BLaER1 treated with 17β-estradiol and CSF1 and Interleukin-3, amounts not matched to agents 10 nM and 100 nM (cell line): ENCODE data around the gene ILF2.
"Not testable (repeated sequence)": the region's sequence is repeated elsewhere in the genome, so short reads cannot be mapped to it uniquely, and the experiment has no call there.

Experiments
- H3K27ac ChIP-seq, 11 experiments: shearing (Covaris generic); formaldehyde crosslinking; 2 replicates each; pipeline ENCODE4 v1.8.1; 2022
- H3K27me3 ChIP-seq, 11 experiments: shearing (Covaris generic); formaldehyde crosslinking; 2 replicates each; pipeline ENCODE4 v1.8.1; 2022
- H3K36me3 ChIP-seq, 11 experiments: shearing (Covaris generic); formaldehyde crosslinking; 2 replicates each; pipeline ENCODE4 v1.8.1; 2022
- H3K4me1 ChIP-seq, 10 experiments: shearing (Covaris generic); formaldehyde crosslinking; 2 replicates each; pipeline ENCODE4 v1.8.1; 2022
- H3K4me2 ChIP-seq, 11 experiments: shearing (Covaris generic); formaldehyde crosslinking; 2 replicates each; pipeline ENCODE4 v1.8.1; 2022
- H3K4me3 ChIP-seq, 10 experiments: shearing (Covaris generic); formaldehyde crosslinking; 2 replicates each; pipeline ENCODE4 v1.8.1; 2022
- H3K9ac ChIP-seq, 11 experiments: shearing (Covaris generic); formaldehyde crosslinking; 2 replicates each; pipeline ENCODE4 v1.8.1; 2022
- H3K9me3 ChIP-seq, 11 experiments: shearing (Covaris generic); formaldehyde crosslinking; replicated peaks in 1 of 11; 2 replicates each; pipeline ENCODE4 v1.8.1; 2022
- H4K20me1 ChIP-seq, 11 experiments: shearing (Covaris generic); formaldehyde crosslinking; 2 replicates each; pipeline ENCODE4 v1.8.1; 2022
- Cebpa-rat ChIP-seq, 11 experiments: shearing (Covaris generic); IDR thresholded peaks; 2 replicates each; pipeline ENCODE4 v1.8.1; 2022

The ILF2 gene

DNA sequence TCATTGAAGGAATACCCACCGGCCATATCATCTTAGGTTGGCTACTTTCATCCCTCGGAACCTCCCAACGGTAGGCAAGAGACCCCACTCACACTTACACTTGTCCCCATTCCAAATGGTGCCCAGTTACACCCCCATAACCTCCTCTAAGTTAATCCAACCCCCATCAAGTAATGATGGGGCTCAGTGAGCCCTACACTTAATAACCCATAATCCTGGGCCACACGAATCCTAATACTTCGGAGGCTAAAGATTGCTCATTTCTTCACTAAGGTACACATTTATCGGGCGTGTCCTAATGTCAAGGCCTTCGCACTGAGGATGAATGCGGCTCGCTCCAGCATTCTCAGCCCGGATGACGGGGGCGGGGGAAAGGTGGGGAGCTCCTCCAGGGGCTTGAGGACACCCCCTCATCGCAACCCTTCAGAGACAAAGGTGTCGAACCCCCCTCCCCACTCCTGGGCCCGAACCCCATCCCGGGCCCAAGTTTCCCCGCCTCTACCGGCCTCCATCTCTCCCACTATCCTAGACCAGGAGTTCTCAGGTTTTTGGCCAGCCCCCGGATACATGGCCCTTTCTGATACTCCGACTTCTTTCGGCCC is 435 bp downstream of the ILF2 start:
- H3K9ac ChIP-seq: peak overlapping the region; percentile 91 to 98 (median 95)
- peak overlapping the region; percentile 82 to 98 (median 92) for H3K4me3 ChIP-seq
- H4K20me1 ChIP-seq: peaks cover 0 to 52% (median 41%) of the 10 kb centered on the region in 11 experiments; a peak in 16 of 22 replicates
- peaks cover 43 to 49% (median 48%) of the 10 kb centered on the region in 11 experiments for H3K36me3 ChIP-seq
- H3K27me3 ChIP-seq: no peaks in the 10 kb centered on the region
- H3K4me1 ChIP-seq: peaks cover 21 to 40% (median 28%) of the 10 kb centered on the region in 10 experiments
- H3K27ac ChIP-seq: peak overlapping the region; percentile 67 to 98 (median 95); a peak in 21 of 22 replicates
- H3K9me3 ChIP-seq: no peaks in the 10 kb centered on the region
- no peak for TF ChIP-seq Cebpa-rat (IDR thresholded peaks at IDR 0.05)
- H3K4me2 ChIP-seq: peak overlapping the region; percentile 90 to 100 (median 94)

DNA sequence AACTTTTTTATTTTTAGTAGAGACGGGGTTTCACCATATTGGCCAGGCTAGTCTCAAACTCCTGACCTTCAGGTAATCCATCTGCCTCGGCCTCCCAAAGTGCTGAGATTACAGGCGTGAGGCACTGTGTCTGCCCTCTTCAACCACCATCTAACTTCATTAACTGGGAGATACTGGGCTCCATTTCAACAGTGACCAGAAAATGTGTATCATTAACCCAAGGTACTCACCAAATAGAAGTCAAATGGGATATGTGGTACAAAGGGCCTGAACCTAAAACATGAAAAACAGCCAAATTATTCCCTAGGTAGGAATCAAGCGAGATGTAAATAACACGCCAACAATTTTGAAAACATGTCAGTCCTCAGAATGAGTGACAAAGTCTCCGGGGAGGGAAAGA is 1.2 kb downstream of the ILF2 start:
- Histone ChIP-seq H3K27ac (peak overlapping the region in 10 of 11 experiments; percentile 84 to 98 (median 96); a peak in 18 of 22 replicates), H3K9me3 (no peaks in the 10 kb centered on the region), H3K4me3 (peak overlapping the region; percentile 82 to 98 (median 92)), H3K27me3 (no peaks in the 10 kb centered on the region), H3K4me1 (peaks cover 21 to 41% (median 28%) of the 10 kb centered on the region in 10 experiments), H3K36me3 (peaks cover 51 to 56% (median 56%) of the 10 kb centered on the region in 11 experiments), H3K9ac (peak overlapping the region; percentile 91 to 98 (median 95)), H4K20me1 (peaks cover 0 to 60% (median 48%) of the 10 kb centered on the region in 11 experiments; a peak in 17 of 22 replicates), H3K4me2 (peak overlapping the region; percentile 90 to 100 (median 94))
- no peak for TF ChIP-seq Cebpa-rat (IDR thresholded peaks at IDR 0.05)

DNA sequence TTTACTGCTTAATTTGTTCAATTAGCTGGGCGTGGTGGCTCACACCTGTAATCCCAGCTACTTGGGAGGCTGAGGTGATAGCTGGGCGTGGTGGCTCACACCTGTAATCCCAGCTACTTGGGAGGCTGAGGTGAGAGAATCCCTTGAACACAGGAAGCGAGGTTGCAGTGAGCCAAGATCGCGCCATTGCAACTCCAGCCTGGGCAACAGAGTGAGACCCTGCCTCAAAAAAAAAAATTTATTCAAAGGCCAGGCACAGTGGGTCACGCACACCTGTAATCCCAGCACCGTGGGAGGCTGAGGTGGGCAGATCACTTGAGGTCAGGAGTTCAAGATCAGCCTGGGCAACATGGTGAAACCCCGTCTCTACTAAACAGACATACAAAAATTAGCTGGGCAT is 2.1 kb downstream of the ILF2 start:
- peaks cover 60 to 66% (median 65%) of the 10 kb centered on the region in 11 experiments for H3K36me3 ChIP-seq
- H3K27ac ChIP-seq, H3K9me3 ChIP-seq, H3K27me3 ChIP-seq: not testable (repeated sequence)
- H3K9ac ChIP-seq: peak overlapping the region in 10 of 11 experiments; percentile 38 to 98 (median 94); a peak in 14 of 22 replicates
- peak overlapping the region; percentile 90 to 100 (median 94) for H3K4me2 ChIP-seq
- H4K20me1 ChIP-seq: peaks cover 0 to 67% (median 57%) of the 10 kb centered on the region in 11 experiments; a peak in 17 of 22 replicates
- peak overlapping the region in 8 of 10 experiments; percentile 82 to 98 (median 92); a peak in 15 of 20 replicates for H3K4me3 ChIP-seq
- H3K4me1 ChIP-seq: peaks cover 18 to 50% (median 27%) of the 10 kb centered on the region in 10 experiments

DNA sequence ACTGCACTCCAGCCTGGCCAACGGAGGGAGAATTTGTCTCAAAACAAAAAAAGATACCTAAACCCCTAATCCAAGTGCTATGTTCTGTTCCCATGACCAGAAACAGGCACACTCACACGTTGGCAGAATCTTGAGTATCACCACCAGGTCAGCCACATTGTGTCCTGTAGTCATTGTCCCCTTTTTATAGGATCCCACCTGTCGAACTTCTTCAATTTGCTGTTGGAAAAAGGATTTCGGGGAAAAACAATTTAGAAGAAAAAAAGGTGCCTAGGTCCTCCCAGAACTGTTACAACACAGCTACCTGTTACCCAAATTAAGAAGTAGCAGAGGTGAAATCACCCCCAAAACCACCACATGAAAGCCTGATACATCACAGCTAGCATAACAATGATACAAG is 3.4 kb downstream of the ILF2 start:
- no peaks in the 10 kb centered on the region for H3K27me3 ChIP-seq
- no peaks in the 10 kb centered on the region for H3K9me3 ChIP-seq
- no peak overlapping the region for H3K27ac ChIP-seq
- H3K36me3 ChIP-seq: peaks cover 72 to 78% (median 78%) of the 10 kb centered on the region in 11 experiments
- H3K4me1 ChIP-seq: peaks cover 21 to 53% (median 27%) of the 10 kb centered on the region in 10 experiments
- peak overlapping the region in 1 of 11 experiments; percentile 92; a peak in 4 of 22 replicates for H3K4me2 ChIP-seq
- H4K20me1 ChIP-seq: peaks cover 0 to 80% (median 67%) of the 10 kb centered on the region in 11 experiments; a peak in 17 of 22 replicates
- TF ChIP-seq Cebpa-rat (IDR thresholded peaks at IDR 0.05): no peak
- peak overlapping the region in 2 of 11 experiments; percentile 13 to 29; a peak in 1 of 22 replicates for H3K9ac ChIP-seq
- no peak overlapping the region for H3K4me3 ChIP-seq

DNA sequence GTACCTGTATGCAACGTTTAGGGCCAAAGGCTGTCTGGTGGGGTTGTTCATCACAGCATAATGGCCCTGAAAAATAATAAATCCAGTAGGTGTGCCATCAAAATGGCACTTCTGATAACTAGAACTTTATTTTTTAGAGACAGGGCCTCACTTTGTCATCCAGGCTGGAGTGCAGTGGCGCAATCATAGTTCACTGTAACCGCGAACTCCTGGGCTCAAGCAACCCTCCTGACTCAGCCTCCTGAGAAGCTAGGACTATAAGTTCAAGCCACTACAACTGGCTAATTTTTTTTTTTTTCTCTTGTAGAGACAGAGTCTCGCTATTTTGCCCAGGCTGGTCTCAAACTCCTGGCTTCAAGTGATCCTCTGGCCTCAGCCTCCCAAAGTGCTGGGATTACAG is 7.6 kb downstream of the ILF2 start:
- H3K9ac ChIP-seq: peak overlapping the region in 3 of 11 experiments; percentile 36 to 44 (median 39); a peak in 3 of 22 replicates
- peak in 1 of 11 experiments; percentile 47; a peak in 1 of 22 replicates for TF ChIP-seq Cebpa-rat (IDR thresholded peaks at IDR 0.05)
- H3K4me2 ChIP-seq: no peak overlapping the region
- H3K4me1 ChIP-seq: peaks cover 15 to 53% (median 26%) of the 10 kb centered on the region in 10 experiments
- no peaks in the 10 kb centered on the region for H3K27me3 ChIP-seq
- peaks cover 77 to 88% (median 85%) of the 10 kb centered on the region in 11 experiments for H3K36me3 ChIP-seq
- peaks cover 0 to 87% (median 68%) of the 10 kb centered on the region in 11 experiments; a peak in 17 of 22 replicates for H4K20me1 ChIP-seq
- no peak overlapping the region for H3K4me3 ChIP-seq
- no peaks in the 10 kb centered on the region for H3K9me3 ChIP-seq
- no peak overlapping the region; a peak in 1 of 22 replicates for H3K27ac ChIP-seq

DNA sequence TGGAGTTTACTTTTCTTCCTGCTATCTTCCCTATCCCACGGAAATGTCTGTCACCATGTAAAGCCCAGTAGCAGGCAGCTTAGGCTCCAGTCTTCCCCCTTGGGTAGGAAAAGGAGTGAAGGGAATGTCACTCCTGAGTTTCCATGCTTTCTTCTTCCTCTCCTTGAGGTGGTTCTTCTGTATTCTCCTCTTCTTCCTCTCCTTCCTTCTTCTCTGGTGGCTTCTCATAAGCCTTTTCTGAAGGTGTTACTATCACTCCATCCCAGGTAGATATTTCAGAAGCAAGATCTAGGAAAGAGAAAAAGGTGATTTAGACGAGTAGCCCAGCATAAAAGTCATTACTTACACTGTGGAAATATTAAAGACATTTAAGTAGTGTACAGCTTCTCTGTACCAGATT is 8.5 kb downstream of the ILF2 start:
- 0 out of 22 replicates have a peak overlapping the region, but pooled peaks of 1 of the 11 experiments have one; percentile 7 for H3K27ac ChIP-seq
- peaks cover 68 to 79% (median 76%) of the 10 kb centered on the region in 11 experiments for H3K36me3 ChIP-seq
- no peak overlapping the region for H3K4me2 ChIP-seq
- H4K20me1 ChIP-seq: peaks cover 0 to 78% (median 58%) of the 10 kb centered on the region in 11 experiments; a peak in 17 of 22 replicates
- no peaks in the 10 kb centered on the region for H3K27me3 ChIP-seq
- peak overlapping the region in 3 of 11 experiments; percentile 2 to 44 (median 36); a peak in 2 of 22 replicates for H3K9ac ChIP-seq
- peaks cover 17 to 49% (median 28%) of the 10 kb centered on the region in 10 experiments for H3K4me1 ChIP-seq
- H3K4me3 ChIP-seq: no peak overlapping the region
- no peaks in the 10 kb centered on the region for H3K9me3 ChIP-seq
- no peak for TF ChIP-seq Cebpa-rat (IDR thresholded peaks at IDR 0.05)

DNA sequence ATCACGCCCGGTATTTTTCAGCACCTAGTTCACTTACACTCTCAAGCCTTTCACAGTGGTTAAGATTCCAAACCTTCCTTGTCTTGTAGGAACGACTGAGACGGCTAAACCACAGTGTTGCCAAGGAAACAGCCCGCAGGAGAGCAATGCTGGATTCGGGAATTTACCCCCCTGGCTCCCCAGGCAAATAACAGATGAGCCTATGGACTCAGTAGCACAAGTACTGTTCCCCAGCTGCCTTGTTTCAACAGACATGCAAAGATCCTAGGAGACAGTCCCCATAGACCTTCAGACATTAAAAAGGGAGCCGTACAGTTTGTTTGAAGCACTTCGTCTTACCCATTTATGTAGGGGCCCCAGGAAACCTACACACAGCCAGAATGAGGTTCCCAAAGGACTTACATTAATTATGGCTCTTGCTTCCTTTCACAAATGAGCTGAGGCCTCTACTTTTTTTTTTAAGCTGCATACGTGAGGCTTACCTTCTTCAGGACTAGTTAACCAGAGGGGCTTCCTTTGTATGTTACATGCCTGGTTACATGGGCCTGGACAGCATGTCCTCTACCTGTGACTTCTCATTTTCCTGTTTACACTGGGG is 9.6 kb downstream of the ILF2 start:
- no peaks in the 10 kb centered on the region for H3K27me3 ChIP-seq
- peak overlapping the region in 3 of 11 experiments; percentile 1 to 26 (median 9); a peak in 2 of 22 replicates for H3K27ac ChIP-seq
- H4K20me1 ChIP-seq: peaks cover 0 to 67% (median 48%) of the 10 kb centered on the region in 11 experiments; a peak in 17 of 22 replicates
- H3K9ac ChIP-seq: peak overlapping the region in 3 of 11 experiments; percentile 16 to 32 (median 29); a peak in 5 of 22 replicates
- peaks cover 57 to 68% (median 65%) of the 10 kb centered on the region in 11 experiments for H3K36me3 ChIP-seq
- H3K4me1 ChIP-seq: peaks cover 17 to 41% (median 28%) of the 10 kb centered on the region in 10 experiments
- H3K4me2 ChIP-seq: no peak overlapping the region
- TF ChIP-seq Cebpa-rat (IDR thresholded peaks at IDR 0.05): no peak
- no peak overlapping the region for H3K4me3 ChIP-seq
- H3K9me3 ChIP-seq: no peaks in the 10 kb centered on the region

DNA sequence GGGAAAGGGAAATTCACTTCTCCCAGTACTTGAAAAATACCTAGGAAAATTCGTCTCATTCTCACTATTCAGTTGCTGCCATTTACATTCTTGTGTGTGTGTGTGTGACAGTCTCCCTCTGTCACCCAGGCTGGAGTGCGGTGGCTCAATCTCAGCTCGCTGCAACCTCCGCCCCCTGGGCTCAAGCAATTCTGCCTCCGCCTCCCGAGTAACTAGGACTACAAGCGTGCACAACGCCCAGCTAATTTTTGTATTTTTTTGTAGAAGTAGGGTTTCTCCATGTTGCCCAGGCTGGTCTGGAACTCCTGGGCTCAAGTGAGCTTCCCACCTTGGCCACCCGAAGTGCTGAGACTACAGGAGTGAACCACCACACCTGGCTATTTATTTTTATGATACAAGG is 11.1 kb downstream of the ILF2 start:
- Histone ChIP-seq H3K4me1 (peaks cover 17 to 41% (median 28%) of the 10 kb centered on the region in 10 experiments), H3K4me2 (peak overlapping the region; percentile 88 to 98 (median 95)), H3K36me3 (peaks cover 42 to 52% (median 49%) of the 10 kb centered on the region in 11 experiments), H4K20me1 (peaks cover 0 to 52% (median 32%) of the 10 kb centered on the region in 11 experiments; a peak in 17 of 22 replicates), H3K9ac (peak overlapping the region; percentile 81 to 91 (median 89)), H3K9me3 (no peaks in the 10 kb centered on the region), H3K27me3 (no peaks in the 10 kb centered on the region), H3K27ac (peak overlapping the region in 6 of 11 experiments; percentile 80 to 89 (median 84); a peak in 6 of 22 replicates), H3K4me3 (peak overlapping the region; percentile 70 to 96 (median 79))
- no peak for TF ChIP-seq Cebpa-rat (IDR thresholded peaks at IDR 0.05)
